ENCODE results near the gene EP400.
A peak's percentile ranks its signal among the peaks of the same experiment; 100 is the strongest.

Gene EP400

DNA sequence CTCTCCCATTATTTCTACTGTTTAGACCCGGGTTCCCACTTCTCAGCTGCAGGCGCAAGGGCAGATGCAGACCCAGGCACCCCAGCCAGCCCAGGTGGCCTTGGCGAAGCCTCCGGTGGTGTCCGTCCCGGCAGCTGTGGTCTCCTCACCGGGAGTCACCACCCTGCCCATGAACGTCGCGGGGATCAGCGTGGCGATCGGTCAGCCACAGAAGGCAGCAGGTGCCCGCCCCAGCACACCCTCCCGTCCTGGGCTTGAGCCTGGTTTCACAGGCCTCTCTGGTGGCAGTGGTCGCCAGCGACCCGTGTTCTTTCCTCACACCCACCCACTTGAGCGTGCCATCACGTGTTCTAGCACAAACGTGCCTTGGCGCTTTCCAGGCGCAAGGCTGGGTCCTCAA is 117.0 kb downstream of the EP400 start:
- Histone ChIP-seq H3K9me2 (replicated peaks; ENCODE audit: control insufficient read depth, low read length) (no peaks in the 10 kb centered on the region), H4K20me1 (ENCODE audit: control insufficient read depth, insufficient read depth, low read depth, low read length) (peaks cover 15% of the 10 kb centered on the region), H3K36me3 (ENCODE audit: control insufficient read depth, low read length) (peaks cover 71% of the 10 kb centered on the region), H3K27ac (ENCODE audit: low read depth, low read length) (peak overlapping the region; percentile 37; the same call in 1 of the 2 replicates), H3K4me3 (ENCODE audit: low read length) (peak overlapping the region; percentile 42), H3K4me1 (ENCODE audit: control insufficient read depth, low read length) (peaks cover 72% of the 10 kb centered on the region), H3K79me2 (ENCODE audit: control insufficient read depth, low read length) (0 out of 2 replicates have a peak, but pooled peaks cover under 1% of the 10 kb centered on the region), H3K9me3 (ENCODE audit: control insufficient read depth, insufficient read depth, low read length) (no peaks in the 10 kb centered on the region), H3F3A (ENCODE audit: control insufficient read depth, insufficient read depth) (peaks cover 20% of the 10 kb centered on the region), H3K27me3 (ENCODE audit: control insufficient read depth, low read length) (no peaks in the 10 kb centered on the region), H3K4me2 (ENCODE audit: low read length) (peak overlapping the region; percentile 65)
- TF ChIP-seq EZH2phosphoT487 (IDR thresholded peaks at IDR 0.05; ENCODE audit: borderline replicate concordance, low read length): no peak

- peak overlapping the region; percentile 65; the same call in 1 of the 2 replicates for H3K4me2 ChIP-seq (ENCODE audit: low read length)
- TF ChIP-seq EZH2phosphoT487 (IDR thresholded peaks at IDR 0.05; ENCODE audit: borderline replicate concordance, low read length): no peak
- TF ChIP-seq, protein P1, sequence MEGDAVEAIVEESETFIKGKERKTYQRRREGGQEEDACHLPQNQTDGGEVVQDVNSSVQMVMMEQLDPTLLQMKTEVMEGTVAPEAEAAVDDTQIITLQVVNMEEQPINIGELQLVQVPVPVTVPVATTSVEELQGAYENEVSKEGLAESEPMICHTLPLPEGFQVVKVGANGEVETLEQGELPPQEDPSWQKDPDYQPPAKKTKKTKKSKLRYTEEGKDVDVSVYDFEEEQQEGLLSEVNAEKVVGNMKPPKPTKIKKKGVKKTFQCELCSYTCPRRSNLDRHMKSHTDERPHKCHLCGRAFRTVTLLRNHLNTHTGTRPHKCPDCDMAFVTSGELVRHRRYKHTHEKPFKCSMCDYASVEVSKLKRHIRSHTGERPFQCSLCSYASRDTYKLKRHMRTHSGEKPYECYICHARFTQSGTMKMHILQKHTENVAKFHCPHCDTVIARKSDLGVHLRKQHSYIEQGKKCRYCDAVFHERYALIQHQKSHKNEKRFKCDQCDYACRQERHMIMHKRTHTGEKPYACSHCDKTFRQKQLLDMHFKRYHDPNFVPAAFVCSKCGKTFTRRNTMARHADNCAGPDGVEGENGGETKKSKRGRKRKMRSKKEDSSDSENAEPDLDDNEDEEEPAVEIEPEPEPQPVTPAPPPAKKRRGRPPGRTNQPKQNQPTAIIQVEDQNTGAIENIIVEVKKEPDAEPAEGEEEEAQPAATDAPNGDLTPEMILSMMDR (IDR thresholded peaks at IDR 0.05; ENCODE audit: low read depth, low read length, poor library complexity, severe bottlenecking): no peak
- peaks cover 17% of the 10 kb centered on the region for H4K20me1 ChIP-seq (ENCODE audit: control insufficient read depth, insufficient read depth, low read depth, low read length)
- H3F3A ChIP-seq (ENCODE audit: control insufficient read depth, insufficient read depth): peaks cover 20% of the 10 kb centered on the region
- H3K79me2 ChIP-seq (ENCODE audit: control insufficient read depth, low read length): 0 out of 2 replicates have a peak, but pooled peaks cover 3% of the 10 kb centered on the region
- no peak overlapping the region for H3K27ac ChIP-seq (ENCODE audit: low read depth, low read length)
- no peaks in the 10 kb centered on the region for H3K9me2 ChIP-seq (replicated peaks; ENCODE audit: control insufficient read depth, low read length)
- no peaks in the 10 kb centered on the region for H3K27me3 ChIP-seq (ENCODE audit: control insufficient read depth, low read length)
- no peaks in the 10 kb centered on the region for H3K9me3 ChIP-seq (ENCODE audit: control insufficient read depth, insufficient read depth, low read length)
- H3K4me3 ChIP-seq (ENCODE audit: low read length): no peak overlapping the region
- H3K4me1 ChIP-seq (ENCODE audit: control insufficient read depth, low read length): peaks cover 76% of the 10 kb centered on the region
- peaks cover 75% of the 10 kb centered on the region for H3K36me3 ChIP-seq (ENCODE audit: control insufficient read depth, low read length)
Measured at GRCh38 chr12:132067182-132067581, 117.4 kb downstream of the EP400 start.

GRCh38 chr12:132068250-132068649 is 118.5 kb downstream of the EP400 start:
- peaks cover 3% of the 10 kb centered on the region; the same call in 1 of the 2 replicates for H3K79me2 ChIP-seq (ENCODE audit: control insufficient read depth, low read length)
- H4K20me1 ChIP-seq (ENCODE audit: control insufficient read depth, insufficient read depth, low read depth, low read length): peaks cover 17% of the 10 kb centered on the region
- H3K4me3 ChIP-seq (ENCODE audit: low read length): no peak overlapping the region
- TF ChIP-seq, protein P1 (IDR thresholded peaks at IDR 0.05; ENCODE audit: low read depth, low read length, poor library complexity, severe bottlenecking): no peak
- no peak for TF ChIP-seq EZH2phosphoT487 (IDR thresholded peaks at IDR 0.05; ENCODE audit: borderline replicate concordance, low read length)
- no peak overlapping the region for H3K4me2 ChIP-seq (ENCODE audit: low read length)
- peaks cover 22% of the 10 kb centered on the region for H3F3A ChIP-seq (ENCODE audit: control insufficient read depth, insufficient read depth)
- H3K9me3 ChIP-seq (ENCODE audit: control insufficient read depth, insufficient read depth, low read length): no peaks in the 10 kb centered on the region
- H3K27me3 ChIP-seq (ENCODE audit: control insufficient read depth, low read length): no peaks in the 10 kb centered on the region
- no peak overlapping the region for H3K27ac ChIP-seq (ENCODE audit: low read depth, low read length)
- peaks cover 73% of the 10 kb centered on the region for H3K36me3 ChIP-seq (ENCODE audit: control insufficient read depth, low read length)
- no peaks in the 10 kb centered on the region for H3K9me2 ChIP-seq (replicated peaks; ENCODE audit: control insufficient read depth, low read length)
- peaks cover 74% of the 10 kb centered on the region for H3K4me1 ChIP-seq (ENCODE audit: control insufficient read depth, low read length)

- Histone ChIP-seq H4K20me1 (ENCODE audit: control insufficient read depth, insufficient read depth, low read depth, low read length) (peaks cover 15% of the 10 kb centered on the region), H3K4me3 (ENCODE audit: low read length) (no peak overlapping the region), H3K27ac (ENCODE audit: low read depth, low read length) (no peak overlapping the region), H3K4me1 (ENCODE audit: control insufficient read depth, low read length) (peaks cover 62% of the 10 kb centered on the region), H3K9me2 (replicated peaks; ENCODE audit: control insufficient read depth, low read length) (no peaks in the 10 kb centered on the region), H3K79me2 (ENCODE audit: control insufficient read depth, low read length) (peaks cover 3% of the 10 kb centered on the region; the same call in 1 of the 2 replicates), H3F3A (ENCODE audit: control insufficient read depth, insufficient read depth) (peaks cover 20% of the 10 kb centered on the region), H3K4me2 (ENCODE audit: low read length) (no peak overlapping the region), H3K27me3 (ENCODE audit: control insufficient read depth, low read length) (no peaks in the 10 kb centered on the region), H3K36me3 (ENCODE audit: control insufficient read depth, low read length) (peaks cover 61% of the 10 kb centered on the region), H3K9me3 (ENCODE audit: control insufficient read depth, insufficient read depth, low read length) (no peaks in the 10 kb centered on the region)
- no peak for TF ChIP-seq EZH2phosphoT487 (IDR thresholded peaks at IDR 0.05; ENCODE audit: borderline replicate concordance, low read length)
- TF ChIP-seq, protein P1 (IDR thresholded peaks at IDR 0.05; ENCODE audit: low read depth, low read length, poor library complexity, severe bottlenecking): no peak
Measured at GRCh38 chr12:132069336-132069985, 119.7 kb downstream of the EP400 start.
